Gastrocnemius medialis (tissue), 4 donors: ENCODE measurements around the gene GPR22.

Experiments
- CTCF ChIP-seq, 5 experiments: fragments of 450-650 bp in 3 of 5; fragments of 200-600 bp in 2 of 5; sonication (generic) in 2 of 5; IDR thresholded peaks in 4 of 5; conservative IDR thresholded peaks in 1 of 5; 1 replicate in 4 of 5; 2 replicates in 1 of 5; pipeline ENCODE4 v1.5.1; 2016 to 2019; ENCODE audit warnings: antibody characterized with exemption in 5 of 5, mild to moderate bottlenecking in 3 of 5, moderate library complexity in 3 of 5
- POLR2A ChIP-seq, 2 donors: fragments of 450-650 bp; IDR thresholded peaks; one replicate each; pipeline ENCODE4 v1.6.1; 2017; ENCODE audit warnings: antibody characterized with exemption in 2 of 2, mild to moderate bottlenecking in 2 of 2, moderate library complexity in 2 of 2

GRCh38 chr7:107502797-107503196, 32.9 kb downstream of the GPR22 start:
- TF ChIP-seq CTCF (IDR thresholded peaks at IDR 0.05 in 4 of 5, conservative IDR thresholded peaks at IDR 0.05 in 1 of 5), result no peak
- TF ChIP-seq POLR2A (IDR thresholded peaks at IDR 0.05), result no peak
